ENCODE data around the gene LATS1.

DNA sequence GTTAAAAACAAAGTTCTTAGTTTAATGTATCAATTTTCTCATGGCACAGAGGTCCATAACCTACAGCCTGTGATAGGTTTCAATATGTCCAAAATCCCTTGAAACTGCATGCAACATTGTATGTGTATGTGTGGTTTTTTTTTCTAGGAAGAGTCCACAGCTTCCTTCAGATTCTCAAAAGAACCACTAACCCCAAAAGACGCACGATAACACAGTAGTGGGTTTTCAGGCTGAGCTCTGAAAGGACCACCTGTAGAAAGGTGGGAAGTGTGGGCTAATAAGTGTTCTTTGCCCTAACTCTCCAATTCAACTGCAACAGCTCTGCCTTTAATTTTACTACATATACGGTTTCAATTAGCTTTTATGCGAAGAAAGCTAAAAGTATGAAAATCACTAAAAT lies 57.9 kb downstream of the LATS1 start:
- TF ChIP-seq ARNT (IDR thresholded peaks at IDR 0.05) (no peak), SP1 (IDR thresholded peaks at IDR 0.05) (no peak), BHLHE40 (IDR thresholded peaks at IDR 0.05; ENCODE audit: borderline replicate concordance) (no peak), LEF1 (IDR thresholded peaks at IDR 0.05; ENCODE audit: borderline replicate concordance) (no peak)

All from HEK293T (cell line).